K562 (cell line): ENCODE results near the gene NR1H2. TPM values are rescaled to one million over a fixed set of nuclear protein-coding genes. Genes with fewer than 3 reads are reported as not detected.

ENCODE experiments used
- ATAC-seq: fragments of 200-7000 bp; cut with Tn5 transposase; 3 replicates; pipeline ENCODE4 v1.9.1; 2020; ENCODE audit warnings: moderate library complexity
- BruUV-seq: library from RNA; stranded (reverse); fragments of 400-500 nt; replicated peaks from 2 replicates; lab custom pipeline; 2021; lab: Mats Ljungman, UMichigan
- CTCF ChIA-PET: fragments of 300-600 bp; formaldehyde crosslinking; extraction: SDS; loops from one replicate; lab custom pipeline; 2021; ENCODE audit warnings: low intra/inter-chr PET ratio; lab: Yijun Ruan, JAX
- POLR2A ChIA-PET: fragments of 300-600, 350-650 bp; sonication (Branson Sonifier 250); formaldehyde crosslinking; extraction: SDS; loops from one replicate; lab custom pipeline; 2021; ENCODE audit warnings: antibody characterized with exemption, inconsistent platforms; lab: Yijun Ruan, JAX
- DNase-seq, 4 experiments: peaks; one replicate each; pipeline versions ENCODE4 v3.0.0 to v3.0.0-alpha.2; 2011 to 2018; ENCODE audit warnings: low spot score in 3 of 4, mixed read lengths in 3 of 4; ENCODE audit errors: extremely low read depth in 1 of 4
- FAIRE-seq: peaks from 2 replicates; lab custom pipeline; 2011; peaks lifted over from hg19 to GRCh38; lab: Jason Lieb, UNC
- H2AFZ ChIP-seq: 2 replicates; pipeline ENCODE4 v1.6.0; 2011; ENCODE audit warnings: low read depth, low read length, control low read depth, inconsistent platforms
- H3K27ac ChIP-seq: fragments of 200-600 bp; 3 replicates; pipeline ENCODE4 v1.8.0; 2011; ENCODE audit warnings: low read depth, mild to moderate bottlenecking, control low read depth, inconsistent platforms, low read length, moderate library complexity, mixed read lengths; ENCODE audit errors: extremely low read depth
- H3K27me3 ChIP-seq, 2 experiments: fragments of 300-600 bp in 1 of 2; 2 replicates in 1 of 2; 3 replicates in 1 of 2; pipeline versions ENCODE4 v1.6.0 to v1.8.0; 2011; ENCODE audit warnings: inconsistent platforms in 2 of 2, low read length in 2 of 2, mild to moderate bottlenecking in 1 of 2, mixed read lengths in 1 of 2, moderate library complexity in 1 of 2; ENCODE audit not compliant: control insufficient read depth in 2 of 2, insufficient read depth in 2 of 2
- H3K36me3 ChIP-seq: fragments of 300-600 bp; 3 replicates; pipeline ENCODE4 v1.8.0; 2011; ENCODE audit warnings: mild to moderate bottlenecking, low read length, inconsistent platforms; ENCODE audit not compliant: control insufficient read depth, insufficient read depth
- H3K4me1 ChIP-seq, 2 experiments: fragments of 200-600 bp in 1 of 2; replicated peaks in 1 of 2; 2 replicates in 1 of 2; 3 replicates in 1 of 2; pipeline versions ENCODE4 v1.5.1 to v1.8.0; 2011; ENCODE audit warnings: inconsistent platforms in 2 of 2, low read length in 2 of 2, mild to moderate bottlenecking in 1 of 2, mixed read lengths in 1 of 2, moderate library complexity in 1 of 2; ENCODE audit not compliant: control insufficient read depth in 2 of 2, insufficient read depth in 2 of 2
- H3K4me2 ChIP-seq: 2 replicates; pipeline ENCODE4 v1.6.1; 2011; ENCODE audit warnings: low read length, control low read depth, inconsistent platforms, mixed read lengths; ENCODE audit not compliant: insufficient read depth
- H3K4me3 ChIP-seq: fragments of 200-600 bp; sonication (generic), shearing (Covaris generic); 2 replicates; pipeline ENCODE4 v1.5.1; 2016; ENCODE audit warnings: control low read depth, inconsistent platforms
- H3K79me2 ChIP-seq: fragments of 200-600 bp; 3 replicates; pipeline ENCODE4 v1.8.0; 2011; ENCODE audit warnings: low read length, inconsistent platforms; ENCODE audit not compliant: control insufficient read depth, insufficient read depth
- H3K9ac ChIP-seq, 2 experiments: 2 replicates each; pipeline versions ENCODE4 v1.6.0 to v1.6.1; 2011; ENCODE audit warnings: low read depth in 2 of 2, low read length in 2 of 2, control low read depth in 1 of 2, inconsistent platforms in 1 of 2, mild to moderate bottlenecking in 1 of 2, mixed read lengths in 1 of 2; ENCODE audit not compliant: insufficient read depth in 1 of 2
- H3K9me1 ChIP-seq: one replicate; pipeline ENCODE4 v1.6.0; 2011; ENCODE audit warnings: inconsistent platforms, mild to moderate bottlenecking, low read length, moderate library complexity; ENCODE audit not compliant: control insufficient read depth, insufficient read depth
- H3K9me3 ChIP-seq: replicated peaks from 2 replicates; pipeline ENCODE4 v1.5.1; 2011; ENCODE audit warnings: low read depth, low read length, inconsistent platforms; ENCODE audit not compliant: control insufficient read depth, insufficient read depth
- H4K20me1 ChIP-seq: replicated peaks from 2 replicates; pipeline ENCODE4 v1.6.1; 2011; ENCODE audit warnings: low read length, inconsistent platforms, mixed read lengths; ENCODE audit not compliant: control insufficient read depth, insufficient read depth
- ADNP ChIP-seq: fragments of 200-800 bp; sonication (Bioruptor generic); IDR thresholded peaks from 2 replicates; pipeline ENCODE4 v1.6.1; 2016; ENCODE audit warnings: missing genetic modification characterization, missing compliant biosample characterization
- BCOR ChIP-seq: fragments of 450-650 bp; IDR thresholded peaks from 2 replicates; pipeline ENCODE4 v1.6.1; 2016
- BRF1 ChIP-seq: IDR thresholded peaks from 3 replicates; pipeline ENCODE4 v1.6.1; 2011; ENCODE audit warnings: borderline replicate concordance, mild to moderate bottlenecking; ENCODE audit not compliant: insufficient read length; ENCODE audit errors: extremely low read depth
- GABPA ChIP-seq: fragments of 200-800 bp; sonication (Bioruptor generic); conservative IDR thresholded peaks from 2 replicates; pipeline ENCODE4 v1.6.1; 2016; ENCODE audit warnings: low read depth, missing genetic modification characterization, missing compliant biosample characterization
- HDAC2 ChIP-seq: fragments of 450-650 bp; IDR thresholded peaks from 2 replicates; pipeline ENCODE4 v1.6.1; 2016; ENCODE audit warnings: mild to moderate bottlenecking
- HNRNPUL1 ChIP-seq: fragments of 200-400 bp; formaldehyde crosslinking; IDR thresholded peaks from 2 replicates; pipeline ENCODE4 v1.6.1; 2017; ENCODE audit warnings: low read length
- KDM1A ChIP-seq, 2 experiments: fragments of 450-650 bp; IDR thresholded peaks; 2 replicates each; pipeline ENCODE4 v1.6.1; 2016; ENCODE audit warnings: mild to moderate bottlenecking in 2 of 2
- NONO ChIP-seq, 2 experiments: fragments of 200-400 bp in 1 of 2; fragments of 450-650 bp in 1 of 2; formaldehyde crosslinking in 1 of 2; IDR thresholded peaks; 2 replicates each; pipeline ENCODE4 v1.6.1; 2017; ENCODE audit warnings: low read depth in 2 of 2, mild to moderate bottlenecking in 2 of 2, moderate library complexity in 2 of 2, low read length in 1 of 2
- NUFIP1 ChIP-seq: fragments of 450-650 bp; IDR thresholded peaks from 2 replicates; pipeline ENCODE4 v1.6.1; 2018; ENCODE audit not compliant: partially characterized antibody
- RBM22 ChIP-seq: fragments of 200-400 bp; formaldehyde crosslinking; IDR thresholded peaks from 2 replicates; pipeline ENCODE4 v1.6.1; 2018; ENCODE audit warnings: low read length, low read depth; ENCODE audit not compliant: poor library complexity, severe bottlenecking
- RBM25 ChIP-seq: fragments of 200-400 bp; formaldehyde crosslinking; IDR thresholded peaks from 2 replicates; pipeline ENCODE4 v1.6.1; 2018; ENCODE audit warnings: low read length, low read depth, moderate library complexity; ENCODE audit not compliant: severe bottlenecking
- SAP30 ChIP-seq: fragments of 200-600 bp; sonication (generic); IDR thresholded peaks from 2 replicates; pipeline ENCODE4 v1.6.1; 2012; ENCODE audit warnings: borderline replicate concordance, low read depth, mild to moderate bottlenecking, moderate library complexity, low read length, control low read depth, inconsistent platforms; ENCODE audit not compliant: insufficient read depth, poor library complexity, severe bottlenecking
- TEAD2 ChIP-seq: fragments of 450-650 bp; IDR thresholded peaks from 2 replicates; pipeline ENCODE4 v1.6.1; 2016; ENCODE audit warnings: missing genetic modification characterization, control low read depth, missing compliant biosample characterization
- ZNF253 ChIP-seq: fragments of 250-450 bp; sonication (Bioruptor Pico); conservative IDR thresholded peaks from 2 replicates; pipeline ENCODE4 v1.6.1; 2021; ENCODE audit warnings: mild to moderate bottlenecking
- ZNF347 ChIP-seq: fragments of 450-650 bp; formaldehyde crosslinking; IDR thresholded peaks from 2 replicates; pipeline ENCODE4 v1.4.0; 2020; ENCODE audit warnings: low read depth, mild to moderate bottlenecking, moderate library complexity
- ZNF668 ChIP-seq: fragments of 250-450 bp; sonication (Bioruptor Pico); IDR thresholded peaks from 2 replicates; pipeline ENCODE4 v1.8.0; 2022; ENCODE audit warnings: mild to moderate bottlenecking, inconsistent platforms
- whole genome bisulfite sequencing: fragments of 100-300 bp; shearing (Covaris generic); methylation state at CpG from one replicate; pipeline ENCODE4 v1.1.6; 2016; ENCODE audit warnings: low coverage, mixed read lengths; ENCODE audit not compliant: insufficient coverage; ENCODE audit errors: missing lambda C conversion rate; 5-methylcytosine and 5-hydroxymethylcytosine counted together
- in situ Hi-C: fragments of 300-500 bp; cut with MboI; formaldehyde crosslinking; loops from 4 replicates; pipeline ENCODE4 v1.15.0; 2018; ENCODE audit warnings: inconsistent platforms, mixed read lengths
- intact Hi-C: fragments of 100-400 bp; cut with micrococcal nuclease; formaldehyde crosslinking; loops from 2 replicates; pipeline ENCODE4 v1.14.2; 2022
- polyA plus RNA-seq, 8 experiments: library from polyadenylated mRNA; depleted of rRNA in 4 of 8; stranded (reverse) in 5 of 8; unstranded in 3 of 8; fragments of >200 nt; fragmentation: Nextera tagmentation in 2 of 8; fragmentation: Illumina TruSeq in 1 of 8; extraction: Ambion mirVana in 2 of 8; extraction: Trizol in 1 of 8; gene quantifications; 2 replicates each; pipeline versions ENCODE4 v1.2.1 to v1.2.3, GENCODE V29; 2011 to 2014; ENCODE audit warnings: inconsistent platforms in 1 of 8, missing spikeins in 1 of 8
- total RNA-seq, 7 experiments: library from RNA; depleted of rRNA in 6 of 7; stranded (reverse); fragments of >200 nt in 6 of 7; fragmentation: Illumina TruSeq in 2 of 7; extraction: Trizol in 2 of 7; gene quantifications; 2 replicates each; pipeline versions ENCODE4 v1.2.1 to v1.2.3, GENCODE V29; 2011 to 2021; ENCODE audit warnings: low replicate concordance in 1 of 7
- TF ChIP-seq, protein P1 (sequence below): sonication (generic); formaldehyde crosslinking; IDR thresholded peaks from 2 replicates; pipeline ENCODE4 v1.8.0; 2022; ENCODE audit warnings: missing genetic modification reagents, mild to moderate bottlenecking, moderate library complexity, borderline replicate concordance
- TF ChIP-seq, protein P2 (sequence below): fragments of 250-450 bp; sonication (Bioruptor Pico); IDR thresholded peaks from 2 replicates; pipeline ENCODE4 v1.5.0; 2021; ENCODE audit warnings: mild to moderate bottlenecking, borderline replicate concordance
- TF ChIP-seq, protein P3 (sequence below): fragments of 200-800 bp; sonication (Bioruptor generic); IDR thresholded peaks from 2 replicates; pipeline ENCODE4 v1.6.1; 2017; ENCODE audit warnings: missing genetic modification characterization, missing compliant biosample characterization

Gene NR1H2
- total and polyA plus RNA-seq, 9 of the 15 experiments (the other 6 are each of a cell fraction or from before 2014, with no cell fraction given), result 0.11 to 73.8 (median 24.0) TPM

DNA sequence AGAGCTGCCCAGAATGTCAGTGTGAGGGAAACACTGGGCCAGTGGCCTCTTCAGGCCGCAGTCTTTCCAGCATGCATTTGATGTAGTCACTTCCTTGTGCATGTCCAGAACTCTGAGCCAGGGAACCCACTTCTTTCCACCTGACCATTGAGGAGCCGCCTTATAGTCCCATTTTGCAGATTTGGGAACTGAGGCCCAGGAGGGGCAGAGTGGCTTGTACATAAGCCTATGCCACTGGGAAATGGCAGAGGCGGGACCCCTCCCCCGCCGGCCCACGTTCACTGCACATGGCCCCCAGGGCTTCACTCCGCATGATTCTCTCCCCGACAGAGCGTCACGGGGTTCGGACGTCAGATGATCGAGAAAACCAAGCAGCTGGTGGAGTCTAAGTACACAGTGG, 36.8 kb downstream of the NR1H2 start:
- FAIRE-seq, result no peak
- H2AFZ ChIP-seq, result no peak overlapping the region
- H3K9ac ChIP-seq, result peak overlapping the region in 1 of 2 experiments; percentile 43; a peak in 1 of 4 replicates
- intact Hi-C loops, result no loop called here
- H3K27ac ChIP-seq, result no peak overlapping the region
- BruUV-seq, result no TSS peak
- no peaks in the 10 kb centered on the region for H3K79me2 ChIP-seq
- in situ Hi-C loops, result no loop called here
- H3K4me3 ChIP-seq, result no peak overlapping the region
- DNase-seq, result no peak
- WGBS, result 93% methylated on average over 13 of the region's 13 CpGs
- H3K27me3 ChIP-seq, result no peaks in the 10 kb centered on the region
- no peaks in the 10 kb centered on the region for H4K20me1 ChIP-seq
- ChIA-PET CTCF (interaction anchor here (2.4 kb wide), 1 partner anchor 56 kb away, joined by 14 read pairs; no protein-coding TSS in a partner anchor), POLR2A (interaction anchor here (0.8 kb wide), 2 partner anchors 29 to 43 kb away, joined by 3 to 5 read pairs; partner anchors contain the start of gene POLD1)
- no peaks in the 10 kb centered on the region for H3K9me1 ChIP-seq
- ATAC-seq, result no peak
- H3K36me3 ChIP-seq, result peaks cover 80% of the 10 kb centered on the region; the same call in 2 of the 3 replicates
- H3K4me1 ChIP-seq, result peaks cover 13 to 55% of the 10 kb centered on the region in 2 experiments
- no peak overlapping the region for H3K4me2 ChIP-seq
- H3K9me3 ChIP-seq, result no peaks in the 10 kb centered on the region
- TF ChIP-seq SAP30, result no peak
- TF ChIP-seq BCOR, result peak; percentile 89
- no peak for TF ChIP-seq NONO (IDR thresholded peaks at IDR 0.05; ENCODE audit: low read depth in 2 of 2, low read length in 1 of 2)
- no peak for TF ChIP-seq ZNF668 (CRISPR knock-in tag)
- TF ChIP-seq, protein P1, sequence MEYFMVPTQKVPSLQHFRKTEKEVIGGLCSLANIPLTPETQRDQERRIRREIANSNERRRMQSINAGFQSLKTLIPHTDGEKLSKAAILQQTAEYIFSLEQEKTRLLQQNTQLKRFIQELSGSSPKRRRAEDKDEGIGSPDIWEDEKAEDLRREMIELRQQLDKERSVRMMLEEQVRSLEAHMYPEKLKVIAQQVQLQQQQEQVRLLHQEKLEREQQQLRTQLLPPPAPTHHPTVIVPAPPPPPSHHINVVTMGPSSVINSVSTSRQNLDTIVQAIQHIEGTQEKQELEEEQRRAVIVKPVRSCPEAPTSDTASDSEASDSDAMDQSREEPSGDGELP (CRISPR knock-in tag), result no peak
- TF ChIP-seq BRF1, result no peak
- peak; percentile 44 to 52; a peak in 3 of 4 replicates for TF ChIP-seq KDM1A (IDR thresholded peaks at IDR 0.05)
- TF ChIP-seq RBM22, result peak; percentile 25
- TF ChIP-seq, protein P2, sequence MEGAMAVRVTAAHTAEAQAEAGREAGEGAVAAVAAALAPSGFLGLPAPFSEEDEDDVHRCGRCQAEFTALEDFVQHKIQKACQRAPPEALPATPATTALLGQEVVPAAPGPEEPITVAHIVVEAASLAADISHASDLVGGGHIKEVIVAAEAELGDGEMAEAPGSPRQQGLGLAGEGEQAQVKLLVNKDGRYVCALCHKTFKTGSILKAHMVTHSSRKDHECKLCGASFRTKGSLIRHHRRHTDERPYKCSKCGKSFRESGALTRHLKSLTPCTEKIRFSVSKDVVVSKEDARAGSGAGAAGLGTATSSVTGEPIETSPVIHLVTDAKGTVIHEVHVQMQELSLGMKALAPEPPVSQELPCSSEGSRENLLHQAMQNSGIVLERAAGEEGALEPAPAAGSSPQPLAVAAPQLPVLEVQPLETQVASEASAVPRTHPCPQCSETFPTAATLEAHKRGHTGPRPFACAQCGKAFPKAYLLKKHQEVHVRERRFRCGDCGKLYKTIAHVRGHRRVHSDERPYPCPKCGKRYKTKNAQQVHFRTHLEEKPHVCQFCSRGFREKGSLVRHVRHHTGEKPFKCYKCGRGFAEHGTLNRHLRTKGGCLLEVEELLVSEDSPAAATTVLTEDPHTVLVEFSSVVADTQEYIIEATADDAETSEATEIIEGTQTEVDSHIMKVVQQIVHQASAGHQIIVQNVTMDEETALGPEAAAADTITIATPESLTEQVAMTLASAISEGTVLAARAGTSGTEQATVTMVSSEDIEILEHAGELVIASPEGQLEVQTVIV (CRISPR knock-in tag), result no peak
- TF ChIP-seq NUFIP1, result no peak
- TF ChIP-seq ZNF347 (CRISPR knock-in tag), result no peak
- TF ChIP-seq TEAD2, result no peak
- TF ChIP-seq GABPA, result no peak
- TF ChIP-seq HNRNPUL1, result no peak
- TF ChIP-seq ZNF253 (CRISPR knock-in tag), result no peak
- 0 out of 2 replicates have a peak, but pooled peaks have one; percentile 38 for TF ChIP-seq HDAC2
- peak; percentile 71 for TF ChIP-seq ADNP (tag)
- TF ChIP-seq, protein P3, sequence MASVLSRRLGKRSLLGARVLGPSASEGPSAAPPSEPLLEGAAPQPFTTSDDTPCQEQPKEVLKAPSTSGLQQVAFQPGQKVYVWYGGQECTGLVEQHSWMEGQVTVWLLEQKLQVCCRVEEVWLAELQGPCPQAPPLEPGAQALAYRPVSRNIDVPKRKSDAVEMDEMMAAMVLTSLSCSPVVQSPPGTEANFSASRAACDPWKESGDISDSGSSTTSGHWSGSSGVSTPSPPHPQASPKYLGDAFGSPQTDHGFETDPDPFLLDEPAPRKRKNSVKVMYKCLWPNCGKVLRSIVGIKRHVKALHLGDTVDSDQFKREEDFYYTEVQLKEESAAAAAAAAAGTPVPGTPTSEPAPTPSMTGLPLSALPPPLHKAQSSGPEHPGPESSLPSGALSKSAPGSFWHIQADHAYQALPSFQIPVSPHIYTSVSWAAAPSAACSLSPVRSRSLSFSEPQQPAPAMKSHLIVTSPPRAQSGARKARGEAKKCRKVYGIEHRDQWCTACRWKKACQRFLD (CRISPR knock-in tag), result no peak
- peak; percentile 69 for TF ChIP-seq RBM25
